Measurements from ENCODE around the gene GIT1. TPM values are rescaled to one million over a fixed set of nuclear protein-coding genes. Genes with fewer than 3 reads are reported as not detected.

Gene GIT1
- total and polyA plus RNA-seq, 8 donors = 17.7 to 67.2 (median 28.7) TPM

- Histone ChIP-seq H3K9me3 (no peaks in the 10 kb centered on the region), H3K4me3 (no peak overlapping the region), H3K27ac (no peak overlapping the region), H3K27me3 (peaks cover 0 to 4% (median under 1%) of the 10 kb centered on the region in 3 donors), H3K4me1 (peaks cover 15 to 25% (median 20%) of the 10 kb centered on the region in 4 donors), H3K36me3 (peaks cover 5 to 16% (median 9%) of the 10 kb centered on the region in 4 donors)
- TF ChIP-seq POLR2AphosphoS5 (IDR thresholded peaks at IDR 0.05) (no peak), EP300 (IDR thresholded peaks at IDR 0.05) (no peak), CTCF (IDR thresholded peaks at IDR 0.05) (no peak), POLR2A (IDR thresholded peaks at IDR 0.05) (no peak)
- 72 to 84% (median 81%) methylated on average over 4 of the region's 4 CpGs for WGBS, 5 donors
- intact Hi-C loops (cut with DNase I; ENCODE audit: low total_unique reads) = no loop called here
- DNase-seq = no peak
These were observed 35.1 kb upstream of the GIT1 start for GRCh38 chr17:29624586-29624985.

GRCh38 chr17:29623283-29623647, 33.8 kb upstream of the GIT1 start:
- Histone ChIP-seq H3K27ac (peak overlapping the region in 1 of 5 donors; percentile 64), H3K9me3 (no peaks in the 10 kb centered on the region), H3K36me3 (peaks cover 0 to 5% (median 2%) of the 10 kb centered on the region in 4 donors), H3K4me1 (peaks cover 16 to 38% (median 24%) of the 10 kb centered on the region in 4 donors), H3K4me3 (peak overlapping the region; percentile 61 to 75 (median 64)), H3K27me3 (peaks cover 0 to 13% (median 4%) of the 10 kb centered on the region in 3 donors)
- intact Hi-C loops (cut with DNase I; ENCODE audit: low total_unique reads) = no loop called here
- 30 to 47% (median 41%) methylated on average over 4 of the region's 4 CpGs for WGBS, 5 donors
- no peak for DNase-seq
- TF ChIP-seq EP300 (IDR thresholded peaks at IDR 0.05) (no peak), POLR2A (IDR thresholded peaks at IDR 0.05) (no peak), POLR2AphosphoS5 (IDR thresholded peaks at IDR 0.05) (no peak), CTCF (IDR thresholded peaks at IDR 0.05) (no peak)

- WGBS, 5 donors = 2 to 4% (median 4%) methylated on average over 37 to 77 of the region's 77 CpGs
- intact Hi-C loops (cut with DNase I; ENCODE audit: low total_unique reads) = no loop called here
- peak; percentile 60 to 82 for DNase-seq
- Histone ChIP-seq H3K4me1 (peaks cover 23 to 44% (median 30%) of the 10 kb centered on the region in 4 donors), H3K27ac (peak within 1 kb of the TSS in 4 of 5 donors; percentile 38 to 64 (median 42)), H3K27me3 (peaks cover 0 to 20% (median 6%) of the 10 kb centered on the region in 3 donors), H3K36me3 (peaks cover 0 to 4% (median 2%) of the 10 kb centered on the region in 4 donors), H3K4me3 (peak within 1 kb of the TSS; percentile 61 to 75 (median 64)), H3K9me3 (no peaks in the 10 kb centered on the region)
- no peak for TF ChIP-seq POLR2A (IDR thresholded peaks at IDR 0.05)
- no peak for TF ChIP-seq EP300 (IDR thresholded peaks at IDR 0.05)
- TF ChIP-seq POLR2AphosphoS5 (IDR thresholded peaks at IDR 0.05) = no peak
- TF ChIP-seq CTCF (IDR thresholded peaks at IDR 0.05) = no peak
These were observed 33.2 kb upstream of the GIT1 start, which contains the start of gene CORO6 for GRCh38 chr17:29622337-29623282. TSS of gene CORO6 (minus strand) at chr17:29622912. CDS start at chr17:29621421, 1,491 bp downstream.

- Histone ChIP-seq H3K36me3 (peaks cover 0 to 4% (median 2%) of the 10 kb centered on the region in 4 donors), H3K27me3 (peaks cover 0 to 28% (median 14%) of the 10 kb centered on the region in 3 donors), H3K27ac (peak overlapping the region in 1 of 5 donors; percentile 38), H3K4me1 (peaks cover 31 to 53% (median 39%) of the 10 kb centered on the region in 4 donors), H3K4me3 (peak overlapping the region; percentile 61 to 75 (median 64)), H3K9me3 (no peaks in the 10 kb centered on the region)
- WGBS, 5 donors = 65 to 86% (median 75%) methylated on average over 5 to 8 of the region's 8 CpGs
- no peak for DNase-seq
- TF ChIP-seq POLR2A (IDR thresholded peaks at IDR 0.05) = no peak
- no peak for TF ChIP-seq EP300 (IDR thresholded peaks at IDR 0.05)
- no peak for TF ChIP-seq CTCF (IDR thresholded peaks at IDR 0.05)
- no peak for TF ChIP-seq POLR2AphosphoS5 (IDR thresholded peaks at IDR 0.05)
- intact Hi-C loops (cut with DNase I; ENCODE audit: low total_unique reads) = no loop called here
These were observed 32.3 kb upstream of the GIT1 start for GRCh38 chr17:29621751-29622194.

Measured in stomach (tissue), 9 donors.